CD4-positive, alpha-beta T cell (primary cell): ENCODE measurements around the gene TMEM95. TPM values are rescaled to one million over a fixed set of nuclear protein-coding genes. Genes with fewer than 3 reads are reported as not detected.

Experiments used
- ATAC-seq: fragments of 200-7000 bp; cut with Tn5 transposase; one replicate; pipeline ENCODE4 v1.10.0; 2022; ENCODE audit warnings: mild to moderate bottlenecking; ENCODE audit not compliant: poor library complexity
- CTCF ChIA-PET: fragments of 350-600 bp; sonication (Branson Sonifier 250); formaldehyde crosslinking; loops from one replicate; lab custom pipeline; 2021; ENCODE audit warnings: antibody characterized with exemption, inconsistent platforms; lab: Charles Lee
- POLR2A ChIA-PET: fragments of 350-600 bp; sonication (Branson Sonifier 250); formaldehyde crosslinking; loops from one replicate; lab custom pipeline; 2021; ENCODE audit warnings: antibody characterized with exemption, inconsistent platforms; lab: Charles Lee
- DNase-seq, 14 experiments: peaks; one replicate each; pipeline ENCODE4 v3.0.0-alpha.2; 2013 to 2020; ENCODE audit warnings: mixed read lengths in 2 of 14
- H3K27ac ChIP-seq, 2 donors: one replicate each; pipeline versions ENCODE4 v1.5.1 to v1.7.0; 2013; ENCODE audit warnings: low read length in 2 of 2, low read depth in 1 of 2, mild to moderate bottlenecking in 1 of 2
- H3K27me3 ChIP-seq, 2 experiments: 1 replicate in 1 of 2; 2 replicates in 1 of 2; pipeline versions ENCODE4 v1.6.1 to v1.7.0; 2013; ENCODE audit warnings: low read length in 2 of 2, control low read depth in 1 of 2, mild to moderate bottlenecking in 1 of 2, moderate library complexity in 1 of 2; ENCODE audit not compliant: insufficient read depth in 2 of 2, control insufficient read depth in 1 of 2
- H3K36me3 ChIP-seq: one replicate; pipeline ENCODE4 v1.6.1; 2013; ENCODE audit warnings: low read length, control low read depth; ENCODE audit not compliant: insufficient read depth
- H3K4me1 ChIP-seq: one replicate; pipeline ENCODE4 v1.6.1; 2013; ENCODE audit warnings: low read length, control low read depth; ENCODE audit not compliant: insufficient read depth
- H3K4me3 ChIP-seq: one replicate; pipeline ENCODE4 v1.5.1; 2013; ENCODE audit warnings: mild to moderate bottlenecking, low read length, moderate library complexity
- H3K9me3 ChIP-seq, 2 experiments: 1 replicate in 1 of 2; 2 replicates in 1 of 2; pipeline versions ENCODE4 v1.6.1 to v1.7.0; 2013; ENCODE audit warnings: low read length in 2 of 2, mild to moderate bottlenecking in 2 of 2, control low read depth in 1 of 2, moderate library complexity in 1 of 2; ENCODE audit not compliant: control insufficient read depth in 1 of 2, insufficient read depth in 1 of 2
- H3K27ac Mint-ChIP-seq: one replicate; pipeline ENCODE4 v1.8.0; 2020; ENCODE audit warnings: mixed read lengths
- H3K27me3 Mint-ChIP-seq: one replicate; pipeline ENCODE4 v1.8.0; 2021; ENCODE audit warnings: mixed read lengths
- H3K36me3 Mint-ChIP-seq: one replicate; pipeline ENCODE4 v1.8.0; 2021; ENCODE audit warnings: low read depth, mixed read lengths
- H3K4me1 Mint-ChIP-seq: one replicate; pipeline ENCODE4 v1.8.0; 2021; ENCODE audit warnings: low read depth, mixed read lengths
- H3K4me3 Mint-ChIP-seq: one replicate; pipeline ENCODE4 v1.8.0; 2020; ENCODE audit warnings: mild to moderate bottlenecking, mixed read lengths
- H3K9me3 Mint-ChIP-seq: one replicate; pipeline ENCODE4 v1.8.0; 2020; ENCODE audit warnings: mixed read lengths
- CTCF ChIP-seq: fragments of 200-600 bp; IDR thresholded peaks from one replicate; pipeline ENCODE4 v1.8.0; 2022; ENCODE audit warnings: antibody characterized with exemption, mild to moderate bottlenecking
- intact Hi-C, 2 experiments: fragments of 100-400 bp; cut with DNase I in 1 of 2; cut with micrococcal nuclease in 1 of 2; formaldehyde crosslinking; loops; one replicate each; pipeline versions ENCODE4 v1.15.1 to v1.9.0; 2023 to 2025; cut with DNase I, micrococcal nuclease
- total RNA-seq, 174 experiments: library from RNA in 2 of 174; stranded (reverse) in 2 of 174; gene quantifications; one replicate each; pipeline ENCODE4 v1.2.3 and lab custom pipeline; 2021 to 2026

The TMEM95 gene
- total RNA-seq, 2 experiments from 2014 or later = not detected

GRCh38 chr17:7329374-7329996 is 25.5 kb upstream of the TMEM95 start:
- intact Hi-C loops = loop anchor here (2.0 to 10.0 kb wide), 3 partner anchors 15 to 525 kb away; partner anchors contain the start of genes CYB5D1 (in 1 of the 2), GPS2 (in 1 of the 2), NAA38 (in 1 of the 2) and TMEM88 (in 1 of the 2)

GRCh38 chr17:7329997-7330637 is 24.8 kb upstream of the TMEM95 start:
- H3K4me1 Mint-ChIP-seq = peaks cover 47% of the 10 kb centered on the region

More at GRCh38 chr17:7329374-7329996, 25.5 kb upstream of the TMEM95 start:
- Mint-ChIP-seq H3K4me3 (peak overlapping the region; percentile 90), H3K27me3 (no peaks in the 10 kb centered on the region), H3K4me1 (peaks cover 47% of the 10 kb centered on the region), H3K27ac (peak overlapping the region; percentile 88), H3K9me3 (no peaks in the 10 kb centered on the region), H3K36me3 (peaks cover 21% of the 10 kb centered on the region)
- CTCF ChIA-PET = interaction anchor here (0.7 to 1.6 kb wide), 10 partner anchors 21 to 231 kb away, joined by 3 to 8 read pairs (median 4); partner anchors contain the start of genes SENP3 and SLC2A4
- H3K27ac ChIP-seq = peak overlapping the region; percentile 80 to 92
- DNase-seq (peak; percentile 90 to 99 (median 94)), ATAC-seq (peak; percentile 73)
- peaks cover 58% of the 10 kb centered on the region for H3K4me1 ChIP-seq
- TF ChIP-seq CTCF = no peak
- H3K36me3 ChIP-seq = peaks cover 16% of the 10 kb centered on the region
- POLR2A ChIA-PET = interaction anchor here (0.7 to 4.1 kb wide), 30 partner anchors 9 to 966 kb away, joined by 3 to 46 read pairs (median 5); partner anchors contain the start of genes ACADVL, DLG4, DVL2 and FXR2
- H3K27me3 ChIP-seq = no peaks in the 10 kb centered on the region
- H3K4me3 ChIP-seq = peak overlapping the region; percentile 64
- no peaks in the 10 kb centered on the region for H3K9me3 ChIP-seq

More at GRCh38 chr17:7329997-7330637, 24.8 kb upstream of the TMEM95 start:
- TF ChIP-seq CTCF = no peak
- ChIA-PET POLR2A (interaction anchor here (0.7 to 4.1 kb wide), 30 partner anchors 9 to 965 kb away, joined by 3 to 46 read pairs (median 5); partner anchors contain the start of genes ACADVL, DLG4, DVL2 and FXR2), CTCF (interaction anchor here (0.7 to 1.6 kb wide), 9 partner anchors 20 to 284 kb away, joined by 3 to 8 read pairs (median 4); partner anchors contain the start of gene SLC2A4)
- H3K9me3 Mint-ChIP-seq = no peaks in the 10 kb centered on the region
- ATAC-seq (peak; percentile 72), DNase-seq (peak; percentile 53 to 90 (median 69))
- intact Hi-C loops = loop anchor here (2.0 to 10.0 kb wide), 3 partner anchors 15 to 525 kb away; partner anchors contain the start of genes CYB5D1 (in 1 of the 2), GPS2 (in 1 of the 2), NAA38 (in 1 of the 2) and TMEM88 (in 1 of the 2)
- H3K4me1 ChIP-seq = peaks cover 60% of the 10 kb centered on the region
- H3K36me3 ChIP-seq = peaks cover 14% of the 10 kb centered on the region
- H3K27me3 Mint-ChIP-seq = no peaks in the 10 kb centered on the region
- H3K27ac Mint-ChIP-seq = peak overlapping the region; percentile 88
- peak overlapping the region; percentile 80 to 92 for H3K27ac ChIP-seq
- no peaks in the 10 kb centered on the region for H3K9me3 ChIP-seq
- H3K27me3 ChIP-seq = no peaks in the 10 kb centered on the region
- peaks cover 20% of the 10 kb centered on the region for H3K36me3 Mint-ChIP-seq
- H3K4me3 ChIP-seq = peak overlapping the region; percentile 64
- H3K4me3 Mint-ChIP-seq = peak overlapping the region; percentile 90
